ENCODE measurements around the gene GRAMD2B. TPM values are rescaled to one million over a fixed set of nuclear protein-coding genes. Genes with fewer than 3 reads are reported as not detected.

Gene GRAMD2B
- total and polyA plus RNA-seq, 2 of the 8 experiments (the other 6 are each of a cell fraction or from before 2014, with no cell fraction given): 6.4 to 9.4 TPM

- POLR2A ChIA-PET (ENCODE audit: partially characterized antibody): no interaction called here
- Histone ChIP-seq H3K23me2 (ENCODE audit: low read depth, low read length) (no peaks in the 10 kb centered on the region), H4K8ac (ENCODE audit: extremely low read depth, insufficient read depth, low read length) (no peak overlapping the region), H3K9me3 (ENCODE audit: insufficient read depth in 2 of 2, low read depth in 1 of 2, low read length in 1 of 2) (no peaks in the 10 kb centered on the region), H3K27me3 (replicated peaks in 1 of 4; ENCODE audit: control insufficient read depth in 3 of 4, extremely low read depth in 1 of 4, insufficient read depth in 3 of 4, low read length in 3 of 4) (no peaks in the 10 kb centered on the region), H3K14ac (ENCODE audit: insufficient read length) (no peak overlapping the region), H3K4me1 (replicated peaks in 1 of 4; ENCODE audit: control insufficient read depth in 3 of 4, insufficient read depth in 4 of 4, low read length in 3 of 4) (no peaks in the 10 kb centered on the region; a peak in 2 of 7 replicates), H3K27ac (ENCODE audit: low read depth, low read length) (no peak overlapping the region), H3K4me2 (ENCODE audit: insufficient read depth in 1 of 2, low read depth in 2 of 2, low read length in 2 of 2) (no peak overlapping the region), H3K79me2 (ENCODE audit: control insufficient read depth in 1 of 2, insufficient read depth in 2 of 2, low read length in 2 of 2) (no peaks in the 10 kb centered on the region), H4K20me1 (replicated peaks in 1 of 2; ENCODE audit: control insufficient read depth in 1 of 2, insufficient read depth in 2 of 2, low read length in 2 of 2) (no peaks in the 10 kb centered on the region), H3K4ac (replicated peaks; ENCODE audit: insufficient read length, low read depth, low read length) (no peak overlapping the region), H2BK15ac (ENCODE audit: low read length) (no peak overlapping the region), H3K4me3 (ENCODE audit: extremely low read depth in 1 of 4, insufficient read depth in 2 of 4, low read depth in 3 of 4, low read length in 4 of 4) (no peak overlapping the region), H3K56ac (replicated peaks; ENCODE audit: insufficient read length, low read depth, low read length) (no peak overlapping the region), H2AFZ (ENCODE audit: low read length) (no peak overlapping the region), H3K79me1 (ENCODE audit: low read depth, low read length) (no peaks in the 10 kb centered on the region), H2BK12ac (ENCODE audit: low read depth, low read length) (no peak overlapping the region), H3K36me3 (ENCODE audit: control insufficient read depth in 2 of 4, insufficient read depth in 4 of 4, low read length in 3 of 4) (no peaks in the 10 kb centered on the region), H4K91ac (replicated peaks; ENCODE audit: insufficient read length, low read length) (no peak overlapping the region), H2BK20ac (ENCODE audit: low read length) (no peak overlapping the region), H4K5ac (ENCODE audit: insufficient read length, low read depth, low read length) (no peak overlapping the region), H2AK5ac (ENCODE audit: low read depth, low read length) (no peak overlapping the region), H2BK5ac (ENCODE audit: low read depth, low read length) (no peak overlapping the region), H3K23ac (ENCODE audit: insufficient read length) (no peak overlapping the region), H2BK120ac (replicated peaks; ENCODE audit: low read depth, low read length) (no peak overlapping the region), H3K9ac (replicated peaks in 1 of 4; ENCODE audit: extremely low read depth in 1 of 4, low read depth in 3 of 4, low read length in 3 of 4) (no peak overlapping the region), H3K18ac (ENCODE audit: extremely low read depth, low read length) (no peak overlapping the region)
- TF ChIP-seq SP4 (IDR thresholded peaks at IDR 0.05; ENCODE audit: low read length): no peak
- TF ChIP-seq CREB1 (IDR thresholded peaks at IDR 0.05): no peak
- no peak for TF ChIP-seq HDAC2 (IDR thresholded peaks at IDR 0.05; ENCODE audit: borderline replicate concordance in 1 of 2, low read depth in 2 of 2, low read length in 2 of 2)
- no peak for TF ChIP-seq FOSL1 (IDR thresholded peaks at IDR 0.05; ENCODE audit: insufficient read depth, low read depth, low read length)
- TF ChIP-seq RNF2 (IDR thresholded peaks at IDR 0.05; ENCODE audit: borderline replicate concordance, low read depth, low read length, missing control alignments, poor library complexity, severe bottlenecking): no peak
- no peak for TF ChIP-seq POU5F1 (IDR thresholded peaks at IDR 0.05; ENCODE audit: low read depth, low read length)
- TF ChIP-seq TEAD4 (IDR thresholded peaks at IDR 0.05; ENCODE audit: low read depth, low read length): no peak
- TF ChIP-seq ZNF274 (IDR thresholded peaks at IDR 0.05; ENCODE audit: borderline replicate concordance, extremely low read depth, low read length): no peak
- no peak for TF ChIP-seq CBX8 (IDR thresholded peaks at IDR 0.05; ENCODE audit: borderline replicate concordance, low read depth, low read length)
- no peak for TF ChIP-seq POLR2A (IDR thresholded peaks at IDR 0.05; ENCODE audit: control extremely low read depth in 1 of 2, low read depth in 2 of 2, low read length in 2 of 2)
- no peak for TF ChIP-seq KDM5A (IDR thresholded peaks at IDR 0.05; ENCODE audit: low read length)
- WGBS, 2 experiments (ENCODE audit: extremely low coverage in 1 of 2, insufficient coverage in 1 of 2, insufficient read length in 1 of 2, insufficient replicate concordance in 2 of 2, low coverage in 1 of 2, low lambda C conversion rate in 2 of 2, missing lambda C conversion rate in 1 of 2): 97% methylated on average over 1 of the region's 1 CpG; no CpG with 5 or more reads in 1 of the 2 experiments
- no peak for FAIRE-seq
- DNase-seq (ENCODE audit: low read depth in 1 of 2, low spot score in 2 of 2): no peak
- CTCF ChIA-PET (ENCODE audit: partially characterized antibody): no interaction called here
Measured at GRCh38 chr5:126391386-126391785, 31.8 kb upstream of the GRAMD2B start.

Measured in H1 (cell line).